Stomach (tissue), 9 donors: ENCODE measurements around the gene SNTG2. TPM values are rescaled to one million over a fixed set of nuclear protein-coding genes. Genes with fewer than 3 reads are reported as not detected.

Experiments used
- DNase-seq, 2 donors: peaks; one replicate each; pipeline versions ENCODE4 v3.0.0 to v3.0.0-alpha.2; 2013 to 2019
- H3K27ac ChIP-seq, 5 donors: fragments of 200-600 bp in 4 of 5; sonication (generic) in 4 of 5; one replicate each; pipeline ENCODE4 v1.5.1; 2013 to 2019; ENCODE audit warnings: mild to moderate bottlenecking in 1 of 5, moderate library complexity in 1 of 5
- H3K27me3 ChIP-seq, 3 donors: fragments of 200-600 bp; sonication (generic); one replicate each; pipeline ENCODE4 v1.5.1; 2017 to 2019; ENCODE audit warnings: mixed run types in 1 of 3
- H3K36me3 ChIP-seq, 4 donors: fragments of 200-600 bp; sonication (generic); 1 replicate in 3 of 4; 2 replicates in 1 of 4; pipeline ENCODE4 v1.5.1; 2016 to 2019
- H3K4me1 ChIP-seq, 4 donors: fragments of 200-600 bp; sonication (generic); one replicate each; pipeline ENCODE4 v1.5.1; 2016 to 2019
- H3K4me3 ChIP-seq, 4 donors: fragments of 200-600 bp; sonication (generic) in 3 of 4; one replicate each; pipeline ENCODE4 v1.5.1; 2016 to 2019; ENCODE audit warnings: mild to moderate bottlenecking in 1 of 4
- H3K9me3 ChIP-seq, 4 donors: fragments of 200-600 bp; sonication (generic); one replicate each; pipeline ENCODE4 v1.5.1; 2016 to 2019
- EP300 ChIP-seq: sonication (generic); formaldehyde crosslinking; IDR thresholded peaks from one replicate; pipeline ENCODE4 v1.6.1; 2017; ENCODE audit warnings: antibody characterized with exemption
- POLR2A ChIP-seq, 4 donors: fragments of 450-650 bp; IDR thresholded peaks; one replicate each; pipeline ENCODE4 v1.6.1; 2016; ENCODE audit warnings: antibody characterized with exemption in 4 of 4, control low read depth in 2 of 4, mild to moderate bottlenecking in 1 of 4, moderate library complexity in 1 of 4
- POLR2AphosphoS5 ChIP-seq, 3 donors: sonication (generic); formaldehyde crosslinking; IDR thresholded peaks; one replicate each; pipeline ENCODE4 v1.6.1; 2016; ENCODE audit warnings: antibody characterized with exemption in 3 of 3
- WGBS, 5 donors: extraction: QIAGEN DNeasy Blood & Tissue Kit in 3 of 5; methylation state at CpG; one replicate each; pipeline versions ENCODE4 v1.1.5 to v1.1.7; 2013 to 2018; 5-methylcytosine and 5-hydroxymethylcytosine counted together
- intact Hi-C: fragments of 100-400 bp; cut with DNase I; formaldehyde crosslinking; loops from one replicate; pipeline ENCODE4 v1.15.1; 2023; ENCODE audit warnings: low total_unique reads
- polyA plus RNA-seq, 3 donors: library from polyadenylated mRNA; stranded (reverse); fragments of 200-250 nt; gene quantifications; one replicate each; pipeline ENCODE4 v1.2.3, GENCODE V29; 2013
- total RNA-seq, 5 donors: library from RNA; depleted of rRNA; stranded (reverse); fragments of >200 nt; gene quantifications; one replicate each; pipeline versions ENCODE4 v1.1.0 to v1.2.3, GENCODE V29; 2014 to 2016
- TF ChIP-seq, protein P1 (sequence below), 7 experiments: fragments of 450-650 bp in 4 of 7; fragments of 200-600 bp in 3 of 7; sonication (generic) in 3 of 7; IDR thresholded peaks; one replicate each; pipeline ENCODE4 v1.5.1; 2016 to 2019; ENCODE audit warnings: antibody characterized with exemption in 7 of 7, control low read depth in 2 of 7, mild to moderate bottlenecking in 1 of 7
- donor health status: healthy with polysubstance abuse.
- donor health status: Bipolar disorder and iron deficiency.
- donor health status: healthy.

Gene SNTG2
- total and polyA plus RNA-seq, 8 donors: 0.68 to 19.6 (median 5.3) TPM; not detected in 1

DNA sequence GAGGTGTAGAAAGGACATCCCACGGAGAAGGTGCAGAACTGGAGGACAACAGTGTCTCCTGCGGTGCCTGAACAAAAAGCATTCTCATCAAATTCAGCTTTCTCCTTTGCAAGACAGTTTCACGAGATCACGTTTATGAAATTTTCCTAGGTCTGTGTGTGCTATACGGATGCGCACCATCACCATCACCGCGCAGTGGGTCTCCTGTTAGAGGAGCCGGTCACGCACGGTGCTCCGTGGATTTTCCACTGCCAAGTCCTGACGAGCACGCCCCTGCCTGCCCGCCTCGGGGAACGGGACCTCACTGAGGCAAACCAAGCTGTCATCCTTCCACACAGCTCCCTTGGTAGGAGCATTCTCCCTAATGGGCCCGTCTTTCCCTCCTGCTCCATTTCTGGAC lies 322.2 kb downstream of the SNTG2 start:
- Histone ChIP-seq H3K27ac (no peak overlapping the region), H3K9me3 (peaks cover 6 to 24% (median 17%) of the 10 kb centered on the region in 4 donors), H3K4me1 (no peaks in the 10 kb centered on the region), H3K27me3 (no peaks in the 10 kb centered on the region), H3K36me3 (no peaks in the 10 kb centered on the region), H3K4me3 (no peak overlapping the region)
- no peak for TF ChIP-seq POLR2A (IDR thresholded peaks at IDR 0.05)
- no peak for TF ChIP-seq EP300
- TF ChIP-seq, protein P1, sequence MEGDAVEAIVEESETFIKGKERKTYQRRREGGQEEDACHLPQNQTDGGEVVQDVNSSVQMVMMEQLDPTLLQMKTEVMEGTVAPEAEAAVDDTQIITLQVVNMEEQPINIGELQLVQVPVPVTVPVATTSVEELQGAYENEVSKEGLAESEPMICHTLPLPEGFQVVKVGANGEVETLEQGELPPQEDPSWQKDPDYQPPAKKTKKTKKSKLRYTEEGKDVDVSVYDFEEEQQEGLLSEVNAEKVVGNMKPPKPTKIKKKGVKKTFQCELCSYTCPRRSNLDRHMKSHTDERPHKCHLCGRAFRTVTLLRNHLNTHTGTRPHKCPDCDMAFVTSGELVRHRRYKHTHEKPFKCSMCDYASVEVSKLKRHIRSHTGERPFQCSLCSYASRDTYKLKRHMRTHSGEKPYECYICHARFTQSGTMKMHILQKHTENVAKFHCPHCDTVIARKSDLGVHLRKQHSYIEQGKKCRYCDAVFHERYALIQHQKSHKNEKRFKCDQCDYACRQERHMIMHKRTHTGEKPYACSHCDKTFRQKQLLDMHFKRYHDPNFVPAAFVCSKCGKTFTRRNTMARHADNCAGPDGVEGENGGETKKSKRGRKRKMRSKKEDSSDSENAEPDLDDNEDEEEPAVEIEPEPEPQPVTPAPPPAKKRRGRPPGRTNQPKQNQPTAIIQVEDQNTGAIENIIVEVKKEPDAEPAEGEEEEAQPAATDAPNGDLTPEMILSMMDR (IDR thresholded peaks at IDR 0.05): no peak
- TF ChIP-seq POLR2AphosphoS5 (IDR thresholded peaks at IDR 0.05): no peak
- 87 to 95% (median 93%) methylated on average over 18 of the region's 18 CpGs for WGBS, 5 donors
- DNase-seq: no peak
- intact Hi-C loops: no loop called here

DNA sequence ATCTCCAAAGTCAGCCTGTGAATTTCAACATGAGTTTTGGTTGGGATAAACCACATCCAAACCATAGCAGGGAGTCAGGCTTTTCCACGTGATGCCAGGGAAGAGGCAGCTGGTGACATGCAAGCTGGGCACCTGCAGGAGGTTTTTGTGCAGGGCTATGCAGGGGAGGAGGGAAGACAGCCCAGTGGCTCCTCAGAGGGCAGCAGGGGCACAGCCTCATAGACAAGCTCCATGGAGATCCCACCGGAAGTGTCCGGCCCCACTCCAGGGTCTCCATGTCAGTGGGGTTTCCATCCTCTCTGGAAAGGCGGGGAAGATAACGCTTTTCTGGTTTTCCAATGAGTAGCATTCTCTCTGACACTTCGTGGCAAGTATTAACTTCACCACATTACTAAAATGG lies 327.0 kb downstream of the SNTG2 start:
- no peak overlapping the region for H3K27ac ChIP-seq
- H3K36me3 ChIP-seq: no peaks in the 10 kb centered on the region
- no peak overlapping the region for H3K4me3 ChIP-seq
- no peak for DNase-seq
- intact Hi-C loops: no loop called here
- H3K27me3 ChIP-seq: peaks cover 0 to 3% (median 0%) of the 10 kb centered on the region in 3 donors
- peaks cover 6 to 24% (median 17%) of the 10 kb centered on the region in 4 donors for H3K9me3 ChIP-seq
- TF ChIP-seq, protein P1 (IDR thresholded peaks at IDR 0.05): no peak
- TF ChIP-seq EP300: no peak
- TF ChIP-seq POLR2AphosphoS5 (IDR thresholded peaks at IDR 0.05): no peak
- TF ChIP-seq POLR2A (IDR thresholded peaks at IDR 0.05): no peak
- peaks cover 0 to 10% (median 2%) of the 10 kb centered on the region in 4 donors for H3K4me1 ChIP-seq
- 83 to 88% (median 86%) methylated on average over 6 of the region's 6 CpGs for WGBS, 5 donors

DNA sequence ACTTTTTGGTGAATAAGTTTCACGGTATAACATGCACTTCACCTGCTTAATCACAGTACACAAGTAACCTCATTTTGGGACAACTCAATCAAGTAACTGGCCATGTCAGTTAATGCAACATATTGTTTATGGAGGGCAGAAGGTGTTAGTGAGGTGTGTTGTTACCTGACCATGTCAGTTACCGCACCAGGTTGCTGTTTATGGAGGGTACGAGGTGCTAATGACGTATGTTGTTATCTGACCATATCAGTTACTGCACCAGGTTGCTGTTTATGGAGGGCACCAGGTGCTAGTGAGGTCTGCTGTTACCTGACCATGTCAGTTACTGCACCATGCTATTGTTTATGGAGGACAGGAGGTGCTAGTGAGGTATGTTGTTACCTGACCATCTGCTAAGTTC lies 327.5 kb downstream of the SNTG2 start:
- intact Hi-C loops: no loop called here
- 70 to 87% (median 78%) methylated on average over 4 of the region's 4 CpGs for WGBS, 5 donors
- Histone ChIP-seq H3K4me3 (no peak overlapping the region), H3K4me1 (peaks cover 0 to 13% (median 2%) of the 10 kb centered on the region in 4 donors), H3K27me3 (peaks cover 0 to 8% (median 0%) of the 10 kb centered on the region in 3 donors), H3K27ac (no peak overlapping the region), H3K36me3 (no peaks in the 10 kb centered on the region), H3K9me3 (peaks cover 6 to 24% (median 17%) of the 10 kb centered on the region in 4 donors)
- no peak for DNase-seq
- TF ChIP-seq POLR2A (IDR thresholded peaks at IDR 0.05) (no peak), POLR2AphosphoS5 (IDR thresholded peaks at IDR 0.05) (no peak), EP300 (no peak)
- TF ChIP-seq, protein P1 (IDR thresholded peaks at IDR 0.05): no peak

DNA sequence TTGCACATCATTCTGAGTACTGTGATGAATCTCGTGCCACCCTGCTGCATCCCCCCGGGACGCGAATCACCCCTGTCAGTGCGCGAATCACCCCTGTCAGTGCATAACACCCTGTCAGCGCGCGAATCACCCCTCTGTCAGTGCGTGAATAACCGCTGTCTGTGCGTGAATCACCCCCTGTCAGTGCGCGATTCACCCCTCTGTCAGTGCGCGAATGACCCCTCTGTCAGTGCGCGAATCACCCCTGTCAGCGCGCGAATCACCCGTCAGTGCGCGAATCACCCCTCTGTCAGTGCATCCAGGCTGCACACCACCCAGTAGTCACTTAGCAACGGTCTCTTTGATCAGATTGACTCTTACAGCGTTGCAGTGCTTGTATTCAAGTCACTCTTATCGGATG lies 328.2 kb downstream of the SNTG2 start:
- TF ChIP-seq POLR2AphosphoS5 (IDR thresholded peaks at IDR 0.05) (no peak), EP300 (no peak), POLR2A (IDR thresholded peaks at IDR 0.05) (no peak)
- TF ChIP-seq, protein P1 (IDR thresholded peaks at IDR 0.05): no peak

More for the DNA sequence above, 328.2 kb downstream of the SNTG2 start:
- no peak for DNase-seq
- Histone ChIP-seq H3K9me3 (peaks cover 6 to 24% (median 17%) of the 10 kb centered on the region in 4 donors), H3K27ac (no peak overlapping the region), H3K36me3 (no peaks in the 10 kb centered on the region), H3K4me1 (peaks cover 0 to 13% (median 2%) of the 10 kb centered on the region in 4 donors), H3K27me3 (peaks cover 0 to 15% (median 0%) of the 10 kb centered on the region in 3 donors), H3K4me3 (no peak overlapping the region)
- WGBS, 5 donors: 89 to 95% (median 90%) methylated on average over 27 of the region's 27 CpGs
- intact Hi-C loops: no loop called here
